SK-MEL-5 (cell line): Measurements from ENCODE around the gene LRRC8D. TPM values are rescaled to one million over a fixed set of nuclear protein-coding genes. Genes with fewer than 3 reads are reported as not detected.

ENCODE experiments used
- DNase-seq: peaks from one replicate; pipeline ENCODE4 v3.0.0-alpha.2; 2016; ENCODE audit warnings: low read depth, low spot score
- in situ Hi-C: cut with HindIII; loops from 2 replicates; pipeline ENCODE4 v1.10.0; 2016; ENCODE audit warnings: low sequenced_read_pairs, high pct_unique_total_duplicates, low pct_unique_long_range_greater_than_20kb
- total RNA-seq: library from RNA; depleted of rRNA; stranded (reverse); fragments of >200 nt; shearing (Covaris generic); gene quantifications from 2 replicates; pipeline ENCODE4 v1.2.3, GENCODE V29; 2014

The LRRC8D gene
- total RNA-seq, 1 experiment from 2014 or later, result 48.7 TPM

GRCh38 chr1:89802051-89802450 lies 18.8 kb upstream of the LRRC8D start:
- in situ Hi-C loops, result no loop called here
- no peak for DNase-seq

GRCh38 chr1:89802841-89803240 lies 18.0 kb upstream of the LRRC8D start:
- DNase-seq, result no peak
- in situ Hi-C loops, result no loop called here

GRCh38 chr1:89804642-89805237 lies 16.1 kb upstream of the LRRC8D start:
- DNase-seq, result peak; percentile 84
- in situ Hi-C loops, result no loop called here

GRCh38 chr1:89806616-89807015 lies 14.2 kb upstream of the LRRC8D start:
- in situ Hi-C loops, result no loop called here
- DNase-seq, result no peak

- DNase-seq, result no peak
- in situ Hi-C loops, result no loop called here
Observed at GRCh38 chr1:89807503-89807902, 13.3 kb upstream of the LRRC8D start.

GRCh38 chr1:89807983-89808382 lies 12.8 kb upstream of the LRRC8D start:
- no peak for DNase-seq
- in situ Hi-C loops, result no loop called here

GRCh38 chr1:89808441-89809117 lies 12.3 kb upstream of the LRRC8D start:
- in situ Hi-C loops, result no loop called here
- no peak for DNase-seq

GRCh38 chr1:89809556-89809955 lies 11.3 kb upstream of the LRRC8D start:
- in situ Hi-C loops, result no loop called here
- DNase-seq, result no peak

- in situ Hi-C loops, result no loop called here
Observed at GRCh38 chr1:89810302-89810701, 10.5 kb upstream of the LRRC8D start.

GRCh38 chr1:89810880-89811279 lies 10.0 kb upstream of the LRRC8D start:
- DNase-seq, result peak; percentile 41
- in situ Hi-C loops, result no loop called here

More at GRCh38 chr1:89810302-89810701, 10.5 kb upstream of the LRRC8D start:
- no peak for DNase-seq

GRCh38 chr1:89812992-89813391 lies 7.8 kb upstream of the LRRC8D start:
- in situ Hi-C loops, result no loop called here
- no peak for DNase-seq

GRCh38 chr1:89815040-89815439 lies 5.8 kb upstream of the LRRC8D start:
- in situ Hi-C loops, result no loop called here
- no peak for DNase-seq

GRCh38 chr1:89815611-89816010 lies 5.2 kb upstream of the LRRC8D start:
- in situ Hi-C loops, result no loop called here
- no peak for DNase-seq

- DNase-seq, result no peak
- in situ Hi-C loops, result no loop called here
Observed at GRCh38 chr1:89816366-89816765, 4.5 kb upstream of the LRRC8D start.

GRCh38 chr1:89821322-89822108 lies 683 bp downstream of the LRRC8D start:
- DNase-seq, result peak; percentile 30
- in situ Hi-C loops, result no loop called here

- in situ Hi-C loops, result no loop called here
- DNase-seq, result no peak
Observed at GRCh38 chr1:89822109-89822962, 1.5 kb downstream of the LRRC8D start.

GRCh38 chr1:89822999-89823628 lies 2.3 kb downstream of the LRRC8D start:
- DNase-seq, result peak; percentile 49
- in situ Hi-C loops, result no loop called here
